Smooth muscle cell (in vitro differentiated cells): ENCODE results near the gene BICD2. TPM values are rescaled to one million over a fixed set of nuclear protein-coding genes. Genes with fewer than 3 reads are reported as not detected.
"Not testable (repeated sequence)": the region's sequence is repeated elsewhere in the genome, so short reads cannot be mapped to it uniquely, and the experiment has no call there.

ENCODE experiments used
- DNase-seq: peaks from one replicate; lab custom pipeline; 2025; ENCODE audit not compliant: unreplicated experiment; lab: John Stamatoyannopoulos, UW
- H2AFZ ChIP-seq: fragments of 200-600 bp; sonication (generic); 2 replicates; pipeline ENCODE4 v1.6.0; 2016; ENCODE audit warnings: antibody characterized with exemption, low read depth, mild to moderate bottlenecking
- H3F3A ChIP-seq: fragments of 200-600 bp; sonication (generic); 2 replicates; pipeline ENCODE4 v1.6.0; 2017; ENCODE audit warnings: antibody characterized with exemption, low read depth
- H3K27ac ChIP-seq: fragments of 200-600 bp; sonication (generic); 2 replicates; pipeline ENCODE4 v1.5.1; 2016; ENCODE audit warnings: low read depth, mild to moderate bottlenecking
- H3K27me3 ChIP-seq: fragments of 200-600 bp; sonication (generic); 2 replicates; pipeline ENCODE4 v1.6.1; 2016; ENCODE audit warnings: low read depth, mild to moderate bottlenecking
- H3K36me3 ChIP-seq: fragments of 200-600 bp; sonication (generic); 2 replicates; pipeline ENCODE4 v1.5.1; 2016; ENCODE audit warnings: low read depth
- H3K4me1 ChIP-seq: fragments of 200-600 bp; sonication (generic); 2 replicates; pipeline ENCODE4 v1.5.1; 2016; ENCODE audit warnings: low read depth
- H3K4me2 ChIP-seq: fragments of 200-600 bp; sonication (generic); 2 replicates; pipeline ENCODE4 v1.6.0; 2016; ENCODE audit warnings: mild to moderate bottlenecking
- H3K4me3 ChIP-seq: fragments of 200-600 bp; sonication (generic); 2 replicates; pipeline ENCODE4 v1.5.1; 2016; ENCODE audit warnings: mild to moderate bottlenecking
- H3K79me2 ChIP-seq: fragments of 200-600 bp; sonication (generic); 2 replicates; pipeline ENCODE4 v1.6.0; 2016; ENCODE audit warnings: low read depth, mild to moderate bottlenecking
- H3K9ac ChIP-seq: fragments of 200-600 bp; sonication (generic); 2 replicates; pipeline ENCODE4 v1.6.0; 2016; ENCODE audit warnings: low read depth
- H3K9me3 ChIP-seq: fragments of 200-600 bp; sonication (generic); replicated peaks from 2 replicates; pipeline ENCODE4 v1.5.1; 2016; ENCODE audit warnings: low read depth
- H4K20me1 ChIP-seq: fragments of 200-600 bp; sonication (generic); 2 replicates; pipeline ENCODE4 v1.6.0; 2016; ENCODE audit warnings: low read depth
- WGBS: methylation state at CpG from one replicate; pipeline ENCODE4 v1.1.7; 2016; ENCODE audit warnings: low lambda C conversion rate; 5-methylcytosine and 5-hydroxymethylcytosine counted together
- polyA plus RNA-seq: library from polyadenylated mRNA; unstranded; fragments of >200 nt; fragmentation: Nextera tagmentation; extraction: Ambion mirVana; gene quantifications from 2 replicates; pipeline ENCODE4 v1.2.1, GENCODE V29; 2016
- total RNA-seq: library from RNA; depleted of rRNA; stranded (reverse); fragments of >200 nt; gene quantifications from 2 replicates; pipeline ENCODE4 v1.2.3, GENCODE V29; 2014
- TF ChIP-seq, protein P1 (sequence below): fragments of 200-600 bp; sonication (generic); IDR thresholded peaks from 2 replicates; pipeline ENCODE4 v1.5.1; 2017; ENCODE audit warnings: borderline replicate concordance, mild to moderate bottlenecking, antibody characterized with exemption; ENCODE audit not compliant: insufficient read depth, poor library complexity, severe bottlenecking

BICD2 gene
- total and polyA plus RNA-seq, 2 experiments from 2014 or later: 28.1 to 29.1 TPM

DNA sequence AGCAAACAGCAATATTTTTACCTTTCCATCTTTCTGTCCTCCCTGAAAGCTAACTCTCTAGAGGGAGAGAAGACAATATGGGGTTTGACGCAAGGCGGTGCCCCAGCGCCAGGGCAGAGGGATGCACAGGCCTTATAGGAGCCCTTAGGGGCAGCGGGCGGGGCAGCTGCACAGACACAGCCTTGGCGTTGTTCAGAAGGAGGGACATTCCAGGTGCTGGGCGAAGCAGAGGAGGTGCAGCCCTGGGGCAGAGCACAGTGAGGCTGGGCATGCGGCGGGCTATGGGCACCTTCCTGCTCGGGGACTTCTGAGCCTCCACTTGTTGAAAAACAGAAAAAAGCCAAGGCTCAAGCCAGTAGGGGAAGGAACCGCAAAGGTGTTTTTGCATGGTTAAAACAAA, 33.7 kb upstream of the BICD2 start:
- WGBS: 97% methylated on average over 11 of the region's 11 CpGs

DNA sequence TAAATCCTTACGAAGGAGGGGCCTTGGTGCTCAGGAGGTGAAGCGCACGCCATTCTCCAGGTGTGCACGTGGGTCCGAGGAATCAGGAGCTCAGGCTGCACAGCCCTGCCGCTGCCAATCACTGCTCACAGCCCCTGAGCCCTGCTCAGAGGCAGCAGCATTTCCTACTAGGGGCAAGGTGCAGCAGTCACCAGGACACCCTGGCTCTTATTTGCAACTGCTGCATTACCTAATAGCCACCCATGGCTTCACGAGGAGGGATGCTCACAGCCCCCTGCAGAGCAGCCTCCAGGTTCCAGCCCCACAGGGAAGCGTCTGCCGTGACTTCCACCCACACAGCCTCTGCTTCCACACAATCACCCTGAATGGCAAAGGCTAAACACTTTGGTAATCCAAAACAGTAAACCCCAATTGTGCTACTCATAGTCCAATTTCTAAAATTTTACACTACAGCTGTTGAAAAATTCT, 31.7 kb upstream of the BICD2 start:
- not testable (repeated sequence) for H3K9me3 ChIP-seq, H3K4me2 ChIP-seq, H3K79me2 ChIP-seq, H3K27ac ChIP-seq, H3K4me3 ChIP-seq, H3K36me3 ChIP-seq, H4K20me1 ChIP-seq, DNase-seq, H2AFZ ChIP-seq, H3K4me1 ChIP-seq, H3F3A ChIP-seq, H3K9ac ChIP-seq
- peaks cover 29% of the 10 kb centered on the region for H3K27me3 ChIP-seq
- 82% methylated on average over 9 of the region's 9 CpGs for WGBS

More for the DNA sequence above, 33.7 kb upstream of the BICD2 start:
- no peaks in the 10 kb centered on the region for H3K9me3 ChIP-seq
- no peak overlapping the region for H3K4me3 ChIP-seq
- DNase-seq: no peak
- H3K4me2 ChIP-seq: no peak overlapping the region
- no peaks in the 10 kb centered on the region for H3K36me3 ChIP-seq
- TF ChIP-seq, protein P1, sequence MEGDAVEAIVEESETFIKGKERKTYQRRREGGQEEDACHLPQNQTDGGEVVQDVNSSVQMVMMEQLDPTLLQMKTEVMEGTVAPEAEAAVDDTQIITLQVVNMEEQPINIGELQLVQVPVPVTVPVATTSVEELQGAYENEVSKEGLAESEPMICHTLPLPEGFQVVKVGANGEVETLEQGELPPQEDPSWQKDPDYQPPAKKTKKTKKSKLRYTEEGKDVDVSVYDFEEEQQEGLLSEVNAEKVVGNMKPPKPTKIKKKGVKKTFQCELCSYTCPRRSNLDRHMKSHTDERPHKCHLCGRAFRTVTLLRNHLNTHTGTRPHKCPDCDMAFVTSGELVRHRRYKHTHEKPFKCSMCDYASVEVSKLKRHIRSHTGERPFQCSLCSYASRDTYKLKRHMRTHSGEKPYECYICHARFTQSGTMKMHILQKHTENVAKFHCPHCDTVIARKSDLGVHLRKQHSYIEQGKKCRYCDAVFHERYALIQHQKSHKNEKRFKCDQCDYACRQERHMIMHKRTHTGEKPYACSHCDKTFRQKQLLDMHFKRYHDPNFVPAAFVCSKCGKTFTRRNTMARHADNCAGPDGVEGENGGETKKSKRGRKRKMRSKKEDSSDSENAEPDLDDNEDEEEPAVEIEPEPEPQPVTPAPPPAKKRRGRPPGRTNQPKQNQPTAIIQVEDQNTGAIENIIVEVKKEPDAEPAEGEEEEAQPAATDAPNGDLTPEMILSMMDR: no peak
- H3K27me3 ChIP-seq: peaks cover 32% of the 10 kb centered on the region
- H2AFZ ChIP-seq: no peak overlapping the region
- H3K27ac ChIP-seq: no peak overlapping the region
- H4K20me1 ChIP-seq: no peaks in the 10 kb centered on the region
- no peaks in the 10 kb centered on the region for H3F3A ChIP-seq
- H3K9ac ChIP-seq: no peak overlapping the region
- no peaks in the 10 kb centered on the region for H3K79me2 ChIP-seq
- no peaks in the 10 kb centered on the region for H3K4me1 ChIP-seq

DNA sequence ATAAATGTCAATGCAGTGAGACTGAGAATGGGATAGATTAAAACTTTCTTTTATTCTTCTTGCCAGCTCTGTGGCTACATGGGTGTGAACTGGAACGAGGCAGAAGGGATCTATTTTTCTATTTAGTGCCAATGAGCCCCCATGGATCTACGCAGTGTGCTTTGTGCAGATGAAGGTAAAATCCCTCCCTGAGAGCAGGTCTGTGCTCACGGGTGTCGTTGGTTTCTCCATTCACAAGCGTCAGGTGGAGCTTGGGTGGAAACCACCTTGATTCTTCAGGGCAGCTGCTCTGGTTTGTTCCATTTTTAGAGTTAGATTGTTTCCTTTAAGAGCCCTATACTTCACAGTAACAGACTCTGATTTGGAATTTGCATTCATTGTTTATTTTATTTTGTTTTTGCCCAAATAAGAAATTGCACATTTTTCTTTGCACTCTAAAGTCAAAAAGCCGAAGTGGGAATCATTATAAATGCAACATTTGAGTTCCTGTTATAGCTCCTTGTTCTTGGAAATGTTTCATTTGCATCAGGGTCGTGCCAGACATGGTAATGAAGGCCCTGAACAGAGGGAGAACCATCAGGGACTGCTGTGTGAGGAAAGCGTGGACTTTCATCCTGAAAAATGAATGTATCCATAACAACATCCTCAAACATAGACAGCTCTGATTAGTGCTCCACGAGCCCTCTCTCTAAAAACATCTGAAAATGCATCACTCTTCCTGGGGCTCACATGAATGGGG, 31.1 kb upstream of the BICD2 start:
- WGBS: 92% methylated on average over 9 of the region's 9 CpGs
- Histone ChIP-seq H3K4me3 (no peak overlapping the region), H3K4me1 (no peaks in the 10 kb centered on the region), H2AFZ (no peak overlapping the region), H4K20me1 (no peaks in the 10 kb centered on the region), H3K4me2 (no peak overlapping the region), H3K79me2 (no peaks in the 10 kb centered on the region), H3F3A (no peaks in the 10 kb centered on the region), H3K27ac (no peak overlapping the region), H3K36me3 (no peaks in the 10 kb centered on the region), H3K9ac (no peak overlapping the region), H3K27me3 (peaks cover 29% of the 10 kb centered on the region), H3K9me3 (no peaks in the 10 kb centered on the region)
- no peak for DNase-seq
- TF ChIP-seq, protein P1: no peak

DNA sequence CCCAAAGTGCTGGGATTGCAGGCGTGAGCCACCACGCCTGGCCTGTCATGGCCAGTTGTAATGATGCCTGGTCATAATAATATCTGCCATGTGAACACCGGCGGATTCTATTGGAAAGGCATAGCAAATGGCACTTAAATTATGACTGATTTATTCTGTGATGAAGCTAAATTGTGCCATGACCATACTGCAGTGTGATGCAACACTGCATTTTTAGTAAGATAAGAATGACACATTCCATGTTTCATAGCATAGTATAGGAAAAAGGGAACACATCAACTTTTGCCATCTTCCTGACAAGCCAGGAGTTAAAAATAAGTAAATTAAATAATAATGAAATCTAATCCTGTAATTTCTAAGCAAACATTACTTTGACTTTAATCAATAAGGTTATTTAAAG, 30.4 kb upstream of the BICD2 start:
- Histone ChIP-seq H3K36me3 (no peaks in the 10 kb centered on the region), H3K4me1 (no peaks in the 10 kb centered on the region), H2AFZ (no peak overlapping the region), H3F3A (no peaks in the 10 kb centered on the region), H3K4me2 (no peak overlapping the region), H3K9me3 (no peaks in the 10 kb centered on the region), H3K27ac (no peak overlapping the region), H4K20me1 (no peaks in the 10 kb centered on the region), H3K27me3 (peaks cover 29% of the 10 kb centered on the region), H3K9ac (no peak overlapping the region), H3K79me2 (no peaks in the 10 kb centered on the region), H3K4me3 (no peak overlapping the region)
- 94% methylated on average over 4 of the region's 4 CpGs for WGBS
- DNase-seq: no peak
- TF ChIP-seq, protein P1: no peak
